MG63 (cell line): ENCODE data around the gene RPUSD1. TPM values are rescaled to one million over a fixed set of nuclear protein-coding genes. Genes with fewer than 3 reads are reported as not detected.
"Not testable (repeated sequence)": the region's sequence is repeated elsewhere in the genome, so short reads cannot be mapped to it uniquely, and the experiment has no call there.

Experiments used
- DNase-seq: peaks from one replicate; pipeline ENCODE4 v3.0.0-alpha.2; 2020
- H3K27me3 ChIP-seq: fragments of 250-450 bp; sonication (Bioruptor Pico); 2 replicates; pipeline ENCODE4 v1.5.1; 2020; ENCODE audit warnings: mild to moderate bottlenecking, moderate library complexity
- H3K36me3 ChIP-seq: fragments of 250-450 bp; sonication (Bioruptor Pico); 2 replicates; pipeline ENCODE4 v1.5.1; 2020; ENCODE audit warnings: mild to moderate bottlenecking, moderate library complexity
- H3K4me3 ChIP-seq: fragments of 250-450 bp; sonication (Bioruptor Pico); 2 replicates; pipeline ENCODE4 v1.5.1; 2020; ENCODE audit warnings: mild to moderate bottlenecking, moderate library complexity
- H3K9me3 ChIP-seq: fragments of 250-450 bp; sonication (Bioruptor Pico); 2 replicates; pipeline ENCODE4 v1.5.1; 2020; ENCODE audit warnings: mild to moderate bottlenecking, moderate library complexity
- total RNA-seq: library from RNA; depleted of rRNA; stranded (reverse); fragments of >200 nt; shearing (Covaris generic); gene quantifications from 2 replicates; pipeline ENCODE4 v1.2.3, GENCODE V29; 2014; ENCODE audit warnings: low replicate concordance

Gene RPUSD1
- total RNA-seq, 1 experiment from 2014 or later: 77.3 TPM

DNA sequence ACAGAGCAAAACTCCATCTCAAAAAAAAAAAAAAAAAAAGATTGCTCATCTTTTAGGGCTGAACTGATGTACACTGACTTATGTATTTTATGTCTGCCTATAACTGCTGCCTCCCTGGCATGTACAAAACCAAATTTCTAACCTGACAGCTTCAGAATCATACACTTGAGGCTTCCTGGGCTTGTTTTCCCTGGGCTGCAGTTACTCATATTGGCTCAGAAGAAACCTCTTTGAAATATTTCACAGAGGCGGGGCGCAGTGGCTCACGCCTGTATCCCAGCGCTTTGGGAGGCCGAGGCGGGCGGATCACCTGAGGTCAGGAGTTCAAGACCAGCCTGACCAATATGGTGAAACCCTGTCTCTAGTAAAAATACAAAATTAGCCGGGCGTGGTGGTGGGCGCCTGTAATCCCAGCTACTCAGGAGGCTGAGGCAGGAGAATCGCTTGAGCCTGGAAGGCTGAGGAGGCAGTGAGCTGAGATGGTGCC, 34.0 kb downstream of the RPUSD1 start:
- H3K4me3 ChIP-seq, H3K27me3 ChIP-seq, H3K9me3 ChIP-seq, DNase-seq, H3K36me3 ChIP-seq: not testable (repeated sequence)

DNA sequence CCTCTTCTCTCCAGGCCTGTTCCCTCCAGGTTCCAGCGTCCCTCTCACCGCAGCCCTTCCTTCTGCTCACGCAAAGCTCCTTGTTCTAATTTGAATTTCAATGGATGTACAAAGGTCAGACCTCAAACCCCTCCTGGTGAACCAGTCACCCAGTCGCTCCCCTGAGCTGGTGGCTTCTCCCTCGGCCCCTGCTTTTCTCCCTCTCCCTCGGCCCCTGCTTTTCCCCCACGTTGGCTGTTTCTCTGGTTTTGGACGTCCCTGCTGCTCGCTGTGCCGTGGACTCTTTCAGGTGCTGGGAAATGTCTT, 36.2 kb downstream of the RPUSD1 start:
- no peak for DNase-seq
- H3K9me3 ChIP-seq: no peaks in the 10 kb centered on the region
- H3K27me3 ChIP-seq: no peaks in the 10 kb centered on the region
- no peaks in the 10 kb centered on the region for H3K36me3 ChIP-seq
- no peak overlapping the region for H3K4me3 ChIP-seq

DNA sequence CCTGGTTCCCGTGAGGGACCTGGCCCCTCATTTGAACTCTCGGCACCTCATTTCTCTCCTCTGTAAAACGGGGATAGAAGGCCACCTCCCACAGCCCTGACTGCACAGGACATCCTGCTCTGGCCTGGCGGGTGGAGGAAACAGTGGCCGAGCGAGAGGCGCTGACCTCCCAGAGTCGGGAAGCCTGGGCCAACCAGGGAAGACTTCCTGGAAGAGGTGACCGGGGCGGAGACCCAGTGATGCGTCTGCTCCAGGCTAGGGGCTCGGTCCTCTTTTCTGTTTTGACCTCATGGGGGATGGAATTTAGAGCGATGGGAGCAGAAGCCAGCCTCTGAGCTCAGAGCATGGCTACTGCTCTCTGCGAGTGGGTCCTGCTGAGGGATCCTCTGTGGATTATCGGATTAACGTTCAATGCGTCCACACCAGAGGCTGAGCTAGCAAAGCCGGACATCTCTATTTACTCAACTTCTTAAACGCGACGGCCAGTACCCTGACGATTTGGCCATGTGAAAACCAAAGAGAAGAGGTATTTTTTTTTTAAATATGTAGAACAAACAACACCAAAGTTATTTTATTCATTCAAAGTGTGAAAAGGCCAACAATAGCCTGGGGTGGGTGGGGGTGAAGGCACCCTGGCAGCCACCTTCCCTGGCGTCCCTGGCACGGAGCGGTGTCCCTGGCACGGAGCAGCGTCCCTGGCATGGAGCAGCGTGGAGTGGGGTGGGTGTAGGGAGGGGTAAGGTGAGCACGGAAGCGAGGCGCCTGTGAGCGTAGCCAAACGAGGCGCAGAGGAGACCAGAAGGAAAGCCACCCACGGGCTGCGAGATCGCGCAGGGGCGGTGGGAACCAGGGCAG, 36.8 kb downstream of the RPUSD1 start:
- Histone ChIP-seq H3K27me3 (no peaks in the 10 kb centered on the region), H3K36me3 (no peaks in the 10 kb centered on the region), H3K9me3 (no peaks in the 10 kb centered on the region), H3K4me3 (no peak overlapping the region)
- DNase-seq: no peak

DNA sequence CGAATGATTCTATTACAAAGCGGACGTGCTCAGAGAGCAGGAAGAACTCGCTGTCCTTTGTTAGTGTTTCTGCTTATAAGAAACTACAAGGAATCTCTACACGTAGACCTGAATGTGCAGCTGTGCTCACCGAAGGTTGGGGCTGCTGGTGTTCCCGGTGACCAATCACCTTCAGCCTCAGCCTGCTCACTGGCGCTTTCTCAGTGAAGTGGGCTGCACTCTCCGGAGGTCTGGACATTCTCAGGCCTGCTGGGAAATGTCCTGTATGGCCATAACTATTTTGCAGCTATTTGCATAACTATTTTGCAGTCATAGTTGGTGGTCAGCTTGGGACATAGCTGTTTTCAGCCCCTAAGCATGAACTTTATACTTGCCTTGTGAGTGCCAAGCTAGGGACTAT, 37.7 kb downstream of the RPUSD1 start:
- no peaks in the 10 kb centered on the region for H3K9me3 ChIP-seq
- H3K36me3 ChIP-seq: no peaks in the 10 kb centered on the region
- H3K4me3 ChIP-seq: no peak overlapping the region
- no peaks in the 10 kb centered on the region for H3K27me3 ChIP-seq
- no peak for DNase-seq

DNA sequence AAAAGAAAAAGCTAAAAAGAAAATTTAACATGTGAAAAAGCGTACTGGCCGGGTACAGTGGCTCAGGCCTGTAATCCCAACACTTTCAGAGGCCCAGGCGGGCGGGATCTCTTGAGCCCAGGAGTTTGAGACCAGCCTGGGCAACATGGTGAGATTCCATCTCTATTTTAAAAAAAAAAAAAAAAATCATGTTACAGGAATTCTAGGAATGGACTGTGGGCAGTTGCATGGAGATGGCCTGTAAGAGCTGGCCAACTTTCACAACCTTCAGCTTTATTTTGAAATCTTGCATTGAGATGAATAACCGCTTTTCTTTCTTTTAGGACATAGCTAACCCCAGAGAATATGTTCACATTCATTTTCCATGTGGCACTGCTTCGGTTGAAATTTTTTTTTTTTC, 39.2 kb downstream of the RPUSD1 start:
- no peak overlapping the region for H3K4me3 ChIP-seq
- no peaks in the 10 kb centered on the region for H3K36me3 ChIP-seq
- no peak for DNase-seq
- no peaks in the 10 kb centered on the region for H3K27me3 ChIP-seq
- no peaks in the 10 kb centered on the region for H3K9me3 ChIP-seq

DNA sequence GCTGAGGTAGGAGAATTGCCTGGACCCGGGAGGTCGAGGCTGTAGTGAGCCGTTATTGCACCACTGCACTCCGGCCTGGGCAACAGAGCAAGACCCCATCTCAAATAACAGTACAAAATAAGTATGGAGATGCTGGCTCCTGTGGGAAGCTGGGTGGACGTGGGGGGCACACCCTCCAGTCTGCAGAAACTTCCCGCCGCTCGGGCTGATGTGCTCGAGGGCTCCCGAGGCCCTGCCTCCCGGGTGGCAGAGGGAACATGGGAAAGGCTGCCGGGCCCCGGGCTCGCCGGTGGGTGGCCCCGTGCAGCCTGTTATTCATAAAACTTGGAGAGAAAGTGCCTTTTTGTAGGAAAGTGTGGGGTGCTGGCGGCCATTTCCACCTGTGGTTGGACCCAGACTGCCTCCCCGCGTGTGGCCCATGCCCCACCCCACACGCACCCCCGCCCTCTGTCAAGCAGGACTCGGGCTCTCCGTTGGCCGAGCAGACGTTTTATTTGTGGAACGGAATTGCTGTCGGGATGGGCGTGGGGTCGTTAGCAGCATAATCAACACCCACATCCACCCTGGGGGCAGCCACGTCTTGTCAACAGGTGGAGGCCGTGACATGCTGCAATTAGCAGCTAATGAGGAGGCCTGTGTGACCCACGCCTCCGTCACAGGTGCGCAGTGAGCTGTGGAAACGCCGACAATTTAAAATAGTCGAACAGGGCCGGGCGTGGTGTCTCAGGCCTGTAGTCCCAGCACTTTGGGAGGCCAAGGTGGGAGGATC, 40.0 kb downstream of the RPUSD1 start:
- no peaks in the 10 kb centered on the region for H3K27me3 ChIP-seq
- no peak overlapping the region for H3K4me3 ChIP-seq
- DNase-seq: no peak
- H3K9me3 ChIP-seq: no peaks in the 10 kb centered on the region
- H3K36me3 ChIP-seq: no peaks in the 10 kb centered on the region

DNA sequence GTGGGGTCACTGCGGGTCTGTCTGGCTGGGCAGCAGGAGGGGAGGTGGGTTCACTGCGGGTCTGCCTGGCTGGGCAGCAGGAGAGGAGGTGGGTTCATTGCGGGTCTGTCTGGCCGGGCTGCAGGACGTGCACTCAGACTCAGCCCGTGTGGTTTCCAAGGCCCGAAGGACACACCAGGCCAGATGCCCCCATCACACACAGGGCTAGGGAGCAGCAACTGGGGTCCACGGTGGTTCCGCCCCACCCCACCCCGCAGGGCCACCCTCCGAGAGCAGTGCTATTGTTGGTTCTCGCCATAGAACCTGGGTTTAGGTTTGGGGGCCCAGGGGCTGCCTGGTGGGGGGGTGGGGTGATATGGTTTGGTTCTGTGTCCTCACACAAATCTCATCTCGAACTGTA, 41.5 kb downstream of the RPUSD1 start:
- H3K36me3 ChIP-seq: no peaks in the 10 kb centered on the region
- H3K4me3 ChIP-seq: no peak overlapping the region
- no peaks in the 10 kb centered on the region for H3K9me3 ChIP-seq
- H3K27me3 ChIP-seq: no peaks in the 10 kb centered on the region
- no peak for DNase-seq

DNA sequence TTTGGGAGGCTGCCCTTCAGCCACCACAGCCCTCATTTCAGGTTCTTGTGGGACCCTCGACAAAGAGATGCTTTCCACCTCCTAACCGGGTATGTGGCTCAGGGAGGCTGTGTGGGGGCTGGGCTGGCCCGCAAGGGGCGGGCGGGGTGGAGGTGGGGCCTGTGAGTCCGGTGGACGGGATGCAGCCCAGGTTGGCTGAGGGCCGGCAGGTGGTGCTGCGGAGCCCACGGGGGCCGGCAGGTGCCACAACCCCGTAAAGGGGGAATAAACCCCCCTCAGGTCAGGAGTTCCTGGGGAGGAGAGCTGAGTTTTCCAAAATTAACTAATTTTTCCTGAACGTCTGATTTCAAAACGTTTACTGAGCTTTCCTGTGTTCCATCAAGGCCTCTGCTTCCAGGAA, 42.4 kb downstream of the RPUSD1 start:
- Histone ChIP-seq H3K9me3 (no peaks in the 10 kb centered on the region), H3K27me3 (no peaks in the 10 kb centered on the region), H3K36me3 (no peaks in the 10 kb centered on the region; the same call in 1 of the 2 replicates), H3K4me3 (no peak overlapping the region)
- no peak for DNase-seq

DNA sequence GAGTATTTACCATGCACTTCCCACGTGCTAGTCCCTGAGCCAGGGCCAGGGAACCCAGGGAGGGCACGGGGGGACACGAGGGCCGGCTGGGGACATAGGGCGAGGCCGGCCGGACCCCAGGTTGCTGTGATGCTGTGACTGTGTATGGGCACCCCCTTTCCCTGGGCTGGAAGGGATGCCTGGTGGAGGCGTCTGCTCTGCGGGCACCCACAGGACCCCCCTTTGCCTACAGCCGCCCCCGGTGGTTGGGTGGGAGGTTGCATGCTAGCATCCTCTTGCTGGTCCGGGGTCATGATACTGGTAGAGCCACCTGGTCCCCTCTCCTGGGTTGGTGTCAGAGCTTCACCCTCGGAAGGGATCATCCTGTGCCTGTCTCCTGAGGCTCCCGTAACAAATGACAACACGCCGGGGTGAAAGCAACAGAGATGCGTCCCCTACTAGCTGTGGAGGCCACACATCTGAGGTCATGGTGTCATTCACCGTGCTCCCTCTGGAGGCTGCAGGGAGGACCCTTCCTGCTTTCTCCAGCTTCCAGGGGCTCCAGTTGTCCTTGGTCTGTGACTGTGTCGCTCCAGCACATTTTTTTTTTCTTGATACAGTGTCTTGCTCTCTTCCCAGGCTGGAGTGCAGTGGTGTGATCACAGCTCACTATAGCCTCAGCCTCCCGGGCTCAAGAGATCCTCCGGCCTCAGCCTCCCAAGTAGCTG, 44.2 kb downstream of the RPUSD1 start:
- Histone ChIP-seq H3K27me3 (no peaks in the 10 kb centered on the region), H3K36me3 (peaks cover 8% of the 10 kb centered on the region), H3K9me3 (no peaks in the 10 kb centered on the region), H3K4me3 (no peak overlapping the region)
- DNase-seq: no peak

DNA sequence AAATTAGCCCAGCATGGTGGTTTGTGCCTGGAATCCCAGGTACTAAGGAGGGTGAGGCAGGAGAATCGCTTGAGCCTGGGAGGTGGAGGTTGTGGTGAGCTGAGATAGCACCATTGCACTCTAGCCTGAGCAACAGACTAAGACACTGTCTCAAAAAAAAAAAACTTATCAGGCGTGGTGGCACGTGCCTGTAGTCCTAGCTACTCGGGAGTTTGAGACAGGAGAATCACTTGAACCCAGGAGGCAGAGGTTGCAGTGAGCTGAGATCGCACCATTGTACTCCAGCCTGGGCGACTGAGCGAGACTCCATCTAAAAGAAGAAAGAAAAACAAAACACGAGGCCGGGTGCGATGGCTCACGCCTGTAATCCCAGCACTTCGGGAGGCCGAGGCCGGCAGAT, 45.3 kb downstream of the RPUSD1 start:
- H3K9me3 ChIP-seq, H3K4me3 ChIP-seq, DNase-seq, H3K27me3 ChIP-seq: not testable (repeated sequence)
- peaks cover 15% of the 10 kb centered on the region for H3K36me3 ChIP-seq

DNA sequence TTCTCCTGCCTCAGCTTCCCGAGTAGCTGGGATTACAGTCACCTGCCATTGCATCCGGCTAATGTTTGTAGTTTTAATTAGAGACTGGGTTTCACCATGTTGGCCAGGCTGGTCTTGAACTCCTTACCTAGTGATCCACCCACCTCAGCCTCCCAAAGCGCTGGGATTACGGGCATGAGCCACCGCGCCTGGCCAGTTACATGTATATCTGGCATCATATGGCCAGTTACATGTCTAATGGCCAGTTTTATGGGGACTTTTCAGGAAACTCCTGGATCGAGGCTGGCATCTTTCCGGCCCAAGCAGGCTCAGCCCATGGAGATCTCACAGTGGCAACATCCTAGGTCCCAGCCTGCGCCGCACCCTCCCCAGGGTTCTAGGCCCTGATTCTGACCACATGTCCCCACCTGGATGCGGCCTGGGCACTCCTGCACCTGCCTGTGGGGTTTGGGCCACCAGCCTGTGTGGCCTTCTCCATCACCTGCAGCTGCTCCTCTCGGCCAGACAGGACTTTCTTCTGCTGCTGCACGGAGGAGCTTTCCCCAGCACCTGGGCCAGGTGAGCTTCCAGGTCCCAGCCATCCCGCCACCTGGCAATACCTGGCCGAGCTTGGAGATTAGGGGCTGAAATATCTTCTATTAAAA, 46.1 kb downstream of the RPUSD1 start:
- peaks cover 20% of the 10 kb centered on the region for H3K36me3 ChIP-seq
- DNase-seq: no peak
- no peak overlapping the region for H3K4me3 ChIP-seq
- no peaks in the 10 kb centered on the region for H3K27me3 ChIP-seq
- H3K9me3 ChIP-seq: no peaks in the 10 kb centered on the region

DNA sequence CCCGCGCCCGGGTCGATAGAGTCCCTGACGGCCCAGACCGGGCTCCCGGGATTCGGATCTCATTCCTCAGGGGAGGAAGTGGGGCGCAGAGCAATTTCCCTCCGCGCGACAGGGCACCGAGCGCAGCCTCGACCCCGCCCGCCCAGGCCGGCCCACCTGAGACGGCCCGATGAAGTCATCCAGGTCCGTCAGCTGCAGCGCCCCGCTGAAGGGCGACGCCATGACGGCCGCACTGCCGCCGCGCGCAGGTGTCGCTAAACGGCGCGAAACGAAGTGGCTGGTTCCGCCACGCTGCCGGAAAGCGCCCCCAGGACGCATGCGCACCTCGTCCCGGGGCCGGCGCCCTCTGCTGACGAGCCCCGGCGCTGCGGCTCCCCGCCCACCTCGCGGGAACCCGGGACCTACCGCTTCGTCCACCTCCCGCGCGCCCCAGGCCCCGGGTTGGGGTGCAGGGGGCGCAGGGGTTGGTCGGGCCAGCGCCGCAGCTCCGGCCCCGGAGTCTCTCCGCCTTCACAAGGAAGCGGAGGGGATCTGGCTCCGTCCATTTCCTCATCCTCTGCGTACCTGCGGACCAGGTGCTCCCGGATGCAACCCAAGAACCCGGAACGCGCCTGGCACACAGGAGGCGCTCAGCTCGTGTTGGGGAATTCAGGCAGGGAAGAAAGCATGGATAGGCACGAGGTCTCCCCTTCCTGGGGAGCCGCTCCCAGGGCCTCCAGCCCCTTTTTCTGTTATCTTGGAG, 47.2 kb downstream of the RPUSD1 start, which contains the start of gene CIAO3:
CIAO3 (minus strand) TSS at position 234 of the 742 bp plus-strand sequence; CDS start at position 222, 12 bp downstream.
- peaks cover 30% of the 10 kb centered on the region for H3K36me3 ChIP-seq
- no peaks in the 10 kb centered on the region for H3K27me3 ChIP-seq
- DNase-seq: peak; percentile 94
- peak within 1 kb of the TSS; percentile 99 for H3K4me3 ChIP-seq
- no peaks in the 10 kb centered on the region for H3K9me3 ChIP-seq

DNA sequence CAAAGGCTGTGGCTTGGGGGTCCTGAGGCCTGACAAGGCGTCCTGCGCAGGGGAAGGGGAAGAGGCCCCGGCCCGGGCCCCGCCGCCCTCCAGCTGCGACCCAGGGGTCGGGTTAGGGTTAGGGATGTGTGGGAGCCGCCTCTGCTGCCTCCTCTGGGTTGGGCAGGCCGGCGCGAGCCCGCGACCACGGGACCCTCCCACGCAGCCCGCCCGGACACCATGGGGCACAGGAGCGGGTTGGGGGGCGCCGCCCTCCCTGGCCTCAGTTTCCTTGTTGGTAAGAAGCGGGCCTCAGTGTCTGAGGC, 47.8 kb downstream of the RPUSD1 start:
- no peak for DNase-seq

DNA sequence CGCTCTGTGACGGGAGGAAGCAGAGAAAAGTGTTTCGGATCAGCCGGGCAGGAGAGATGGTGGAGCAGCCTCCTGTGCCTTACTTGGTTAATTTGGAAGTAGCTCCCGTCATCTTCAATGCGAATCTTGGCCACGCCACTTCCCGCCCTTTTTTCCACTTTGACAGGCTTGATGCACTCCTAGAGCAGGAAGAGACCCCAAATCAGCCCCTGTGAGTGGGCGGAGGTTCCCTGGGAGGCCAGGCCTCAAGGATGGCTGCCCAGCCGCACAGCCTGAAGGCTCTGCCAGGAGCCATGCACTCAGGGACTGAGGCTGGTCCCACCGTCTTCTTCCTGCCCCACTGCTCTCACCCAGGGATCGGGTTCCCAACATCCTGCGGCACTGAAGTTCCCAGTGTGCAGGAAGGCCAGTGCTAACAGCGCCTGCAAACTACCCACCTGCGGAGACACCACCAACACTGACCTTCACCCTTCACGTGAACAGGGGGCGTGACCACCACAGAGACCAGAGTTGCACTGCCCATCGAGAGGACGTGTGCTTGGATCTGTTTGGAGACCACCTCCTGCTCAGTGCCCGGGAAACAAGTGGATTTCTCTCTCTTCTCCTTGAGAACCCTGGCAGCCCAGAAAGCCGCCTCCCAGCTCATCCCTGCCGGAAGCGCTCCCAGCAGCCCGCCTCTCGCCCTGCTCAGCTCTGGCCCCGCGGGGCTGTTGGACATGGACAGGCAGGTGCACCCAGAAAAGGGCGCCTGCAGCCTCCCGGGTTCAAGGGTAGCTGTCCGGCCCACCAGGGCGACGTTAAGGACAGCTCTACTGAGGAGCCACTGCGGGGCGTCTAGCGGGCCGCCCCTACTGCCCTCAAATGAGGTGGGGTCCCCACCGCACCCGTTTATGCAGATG, 48.4 kb downstream of the RPUSD1 start:
- peaks cover 35% of the 10 kb centered on the region for H3K36me3 ChIP-seq
- no peaks in the 10 kb centered on the region for H3K27me3 ChIP-seq
- no peaks in the 10 kb centered on the region for H3K9me3 ChIP-seq
- DNase-seq: no peak
- H3K4me3 ChIP-seq: peak overlapping the region; percentile 99

More for the DNA sequence above, 47.8 kb downstream of the RPUSD1 start:
- no peaks in the 10 kb centered on the region for H3K9me3 ChIP-seq
- peaks cover 35% of the 10 kb centered on the region for H3K36me3 ChIP-seq
- H3K4me3 ChIP-seq: peak overlapping the region; percentile 99
- no peaks in the 10 kb centered on the region for H3K27me3 ChIP-seq

DNA sequence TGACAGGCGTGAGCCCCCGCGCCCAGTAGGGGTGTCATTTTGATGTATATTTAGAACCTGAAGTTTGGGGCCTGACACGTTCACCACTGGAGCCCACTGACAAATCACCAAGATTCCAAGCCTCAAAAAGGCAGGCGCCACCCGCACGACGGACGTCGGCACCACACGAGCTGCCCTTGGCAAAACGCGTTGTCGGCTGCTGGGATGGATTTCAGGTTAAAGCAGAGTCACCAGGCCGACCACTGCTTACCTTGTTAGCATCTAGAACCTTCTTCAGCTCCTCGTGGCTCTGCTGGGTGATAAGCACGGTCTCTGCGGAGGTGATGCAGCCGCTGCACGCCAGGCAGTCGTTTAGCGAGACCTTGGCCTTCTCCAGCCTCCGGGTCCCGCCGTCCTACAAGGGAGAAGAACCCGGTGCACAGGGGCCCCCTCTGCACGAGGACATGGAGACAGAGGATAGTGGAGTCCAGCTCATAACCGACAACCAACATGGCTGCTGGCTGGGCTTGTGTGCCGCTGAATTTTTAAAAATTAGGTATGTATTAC, 51.2 kb downstream of the RPUSD1 start:
- no peaks in the 10 kb centered on the region for H3K9me3 ChIP-seq
- no peak for DNase-seq
- no peaks in the 10 kb centered on the region for H3K27me3 ChIP-seq
- H3K4me3 ChIP-seq: no peak overlapping the region
- H3K36me3 ChIP-seq: peaks cover 52% of the 10 kb centered on the region
